ENCODE data around the gene KAZN.

The KAZN gene

GRCh38 chr1:14639291-14640050 is 41.0 kb downstream of the KAZN start:
- in situ Hi-C loops (cut with MboI; ENCODE audit: low sequenced_read_pairs) = no loop called here

- in situ Hi-C loops (cut with MboI; ENCODE audit: low sequenced_read_pairs) = no loop called here
Observed at GRCh38 chr1:14642712-14643111, 44.2 kb downstream of the KAZN start.

GRCh38 chr1:14646973-14647372 is 48.5 kb downstream of the KAZN start:
- in situ Hi-C loops (cut with MboI; ENCODE audit: low sequenced_read_pairs) = no loop called here

- in situ Hi-C loops (cut with MboI; ENCODE audit: low sequenced_read_pairs) = no loop called here
Observed at GRCh38 chr1:14647777-14648176, 49.3 kb downstream of the KAZN start.

- in situ Hi-C loops (cut with MboI; ENCODE audit: low sequenced_read_pairs) = no loop called here
Observed at GRCh38 chr1:14648391-14648790, 49.9 kb downstream of the KAZN start.

GRCh38 chr1:14648896-14649855 is 50.7 kb downstream of the KAZN start:
- in situ Hi-C loops (cut with MboI; ENCODE audit: low sequenced_read_pairs) = no loop called here

GRCh38 chr1:14649976-14650375 is 51.5 kb downstream of the KAZN start:
- in situ Hi-C loops (cut with MboI; ENCODE audit: low sequenced_read_pairs) = no loop called here

- in situ Hi-C loops (cut with MboI; ENCODE audit: low sequenced_read_pairs) = no loop called here
Observed at GRCh38 chr1:14650951-14651350, 52.5 kb downstream of the KAZN start.

GRCh38 chr1:14652840-14653239 is 54.4 kb downstream of the KAZN start:
- in situ Hi-C loops (cut with MboI; ENCODE audit: low sequenced_read_pairs) = no loop called here

GRCh38 chr1:14653461-14653960 is 55.0 kb downstream of the KAZN start:
- in situ Hi-C loops (cut with MboI; ENCODE audit: low sequenced_read_pairs) = no loop called here

GRCh38 chr1:14654554-14654953 is 56.1 kb downstream of the KAZN start:
- in situ Hi-C loops (cut with MboI; ENCODE audit: low sequenced_read_pairs) = no loop called here

GRCh38 chr1:14655385-14655784 is 56.9 kb downstream of the KAZN start:
- in situ Hi-C loops (cut with MboI; ENCODE audit: low sequenced_read_pairs) = no loop called here

- in situ Hi-C loops (cut with MboI; ENCODE audit: low sequenced_read_pairs) = no loop called here
Observed at GRCh38 chr1:14656384-14656937, 58.0 kb downstream of the KAZN start.

- in situ Hi-C loops (cut with MboI; ENCODE audit: low sequenced_read_pairs) = no loop called here
Observed at GRCh38 chr1:14658642-14659041, 60.2 kb downstream of the KAZN start.

GRCh38 chr1:14659913-14660312 is 61.4 kb downstream of the KAZN start:
- in situ Hi-C loops (cut with MboI; ENCODE audit: low sequenced_read_pairs) = no loop called here

- in situ Hi-C loops (cut with MboI; ENCODE audit: low sequenced_read_pairs) = no loop called here
Observed at GRCh38 chr1:14660801-14661200, 62.3 kb downstream of the KAZN start.

GRCh38 chr1:14661222-14661621 is 62.7 kb downstream of the KAZN start:
- in situ Hi-C loops (cut with MboI; ENCODE audit: low sequenced_read_pairs) = no loop called here

GRCh38 chr1:14662116-14662515 is 63.6 kb downstream of the KAZN start:
- in situ Hi-C loops (cut with MboI; ENCODE audit: low sequenced_read_pairs) = no loop called here

GRCh38 chr1:14663773-14664172 is 65.3 kb downstream of the KAZN start:
- in situ Hi-C loops (cut with MboI; ENCODE audit: low sequenced_read_pairs) = no loop called here

GRCh38 chr1:14666373-14666772 is 67.9 kb downstream of the KAZN start:
- in situ Hi-C loops (cut with MboI; ENCODE audit: low sequenced_read_pairs) = no loop called here

GRCh38 chr1:14666962-14667650 is 68.6 kb downstream of the KAZN start:
- in situ Hi-C loops (cut with MboI; ENCODE audit: low sequenced_read_pairs) = no loop called here

All from HL-60/S4 (cell line).